ES-I3 (cell line): ENCODE measurements around the gene PPP6R3.
"Not testable (repeated sequence)": the region's sequence is repeated elsewhere in the genome, so short reads cannot be mapped to it uniquely, and the experiment has no call there.

ENCODE experiments used
- H3K36me3 ChIP-seq: 2 replicates; pipeline ENCODE4 v1.6.1; 2013; ENCODE audit warnings: mild to moderate bottlenecking, low read length, control low read depth, moderate library complexity; ENCODE audit not compliant: insufficient read depth
- H3K4me1 ChIP-seq: 2 replicates; pipeline ENCODE4 v1.6.1; 2013; ENCODE audit warnings: mild to moderate bottlenecking, control low read depth, low read length; ENCODE audit not compliant: insufficient read depth
- H3K9ac ChIP-seq: 2 replicates; pipeline ENCODE4 v1.6.1; 2013; ENCODE audit warnings: low read depth, mild to moderate bottlenecking, low read length, moderate library complexity
- H3K9me3 ChIP-seq: 2 replicates; pipeline ENCODE4 v1.6.1; 2013; ENCODE audit warnings: mild to moderate bottlenecking, low read length, moderate library complexity; ENCODE audit not compliant: control insufficient read depth, insufficient read depth

The PPP6R3 gene

GRCh38 chr11:68632802-68633201, 172.2 kb downstream of the PPP6R3 start:
- Histone ChIP-seq H3K36me3 (no peaks in the 10 kb centered on the region), H3K4me1 (peaks cover 6% of the 10 kb centered on the region; the same call in 1 of the 2 replicates), H3K9ac (no peak overlapping the region), H3K9me3 (no peaks in the 10 kb centered on the region)

GRCh38 chr11:68634606-68635005, 174.1 kb downstream of the PPP6R3 start:
- not testable (repeated sequence) for H3K9me3 ChIP-seq, H3K9ac ChIP-seq, H3K4me1 ChIP-seq, H3K36me3 ChIP-seq

GRCh38 chr11:68635172-68635571, 174.6 kb downstream of the PPP6R3 start:
- not testable (repeated sequence) for H3K9ac ChIP-seq, H3K36me3 ChIP-seq, H3K9me3 ChIP-seq, H3K4me1 ChIP-seq

DNA sequence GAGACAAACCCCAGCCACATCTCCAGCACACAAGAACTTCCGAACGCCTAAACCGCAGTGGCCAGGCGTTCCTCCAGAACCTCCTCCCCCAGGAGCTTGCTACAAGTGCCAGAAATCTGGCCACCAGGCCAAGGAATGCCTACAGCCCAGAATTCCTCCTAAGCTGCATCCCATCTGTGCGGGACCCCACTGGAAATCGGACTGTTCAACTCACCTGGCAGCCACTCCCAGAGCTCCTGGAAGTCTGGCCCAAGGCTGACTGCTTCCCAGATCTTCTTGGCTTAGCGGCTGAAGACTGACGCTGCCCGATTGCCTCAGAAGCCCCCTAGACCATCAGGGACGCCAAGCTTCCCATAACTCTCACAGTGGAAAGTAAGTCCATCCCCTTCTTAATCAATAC, 175.3 kb downstream of the PPP6R3 start:
- H3K9me3 ChIP-seq, H3K36me3 ChIP-seq, H3K9ac ChIP-seq, H3K4me1 ChIP-seq: not testable (repeated sequence)

- not testable (repeated sequence) for H3K9me3 ChIP-seq, H3K36me3 ChIP-seq, H3K4me1 ChIP-seq, H3K9ac ChIP-seq
Observed at GRCh38 chr11:68639322-68639721, 178.8 kb downstream of the PPP6R3 start.

DNA sequence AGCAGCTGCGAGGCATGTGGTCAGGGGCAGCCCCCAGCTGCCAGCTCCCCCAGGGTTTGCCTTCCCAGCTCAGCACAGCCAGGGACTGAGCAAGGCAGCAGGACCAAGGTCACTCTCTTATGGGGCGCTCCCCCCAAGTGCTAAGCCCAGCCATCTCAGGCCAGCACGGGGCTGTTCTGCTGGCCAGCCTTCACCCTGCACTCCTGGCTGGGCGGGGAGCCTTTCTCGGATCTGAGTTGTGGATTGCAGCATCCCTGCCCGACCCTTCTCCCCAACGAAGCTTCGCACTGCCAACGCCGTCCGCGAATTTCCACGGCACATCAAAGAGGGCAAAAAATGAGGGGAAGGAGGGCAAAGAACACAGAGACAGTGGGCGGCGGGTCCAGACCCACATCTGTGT, 181.3 kb downstream of the PPP6R3 start:
- Histone ChIP-seq H3K4me1 (no peaks in the 10 kb centered on the region), H3K9ac (no peak overlapping the region), H3K9me3 (peaks cover 15% of the 10 kb centered on the region), H3K36me3 (no peaks in the 10 kb centered on the region)

GRCh38 chr11:68643585-68643984, 183.0 kb downstream of the PPP6R3 start:
- Histone ChIP-seq H3K4me1 (no peaks in the 10 kb centered on the region), H3K9me3 (peaks cover 15% of the 10 kb centered on the region), H3K36me3 (no peaks in the 10 kb centered on the region), H3K9ac (no peak overlapping the region)

DNA sequence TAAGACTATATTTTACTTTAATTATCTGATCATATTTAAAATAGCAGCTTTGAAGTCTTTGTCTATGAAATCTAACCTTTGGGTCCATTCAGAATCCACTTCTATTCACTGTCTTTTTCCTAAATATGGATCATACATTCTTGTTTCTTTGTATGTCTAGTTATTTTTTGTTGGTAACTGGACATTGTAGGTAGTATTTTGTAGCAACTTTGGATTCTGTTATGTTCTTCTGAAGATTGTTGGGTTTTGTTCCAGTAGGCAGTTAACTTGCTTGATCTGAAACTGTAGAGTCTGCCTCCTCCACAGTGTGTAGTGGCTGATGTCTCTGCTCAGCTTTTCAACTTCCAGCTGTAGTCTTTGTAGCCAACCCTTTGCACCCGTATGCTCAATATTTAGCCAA, 186.3 kb downstream of the PPP6R3 start:
- no peak overlapping the region for H3K9ac ChIP-seq
- H3K4me1 ChIP-seq: peaks cover 3% of the 10 kb centered on the region; the same call in 1 of the 2 replicates
- peaks cover 15% of the 10 kb centered on the region for H3K9me3 ChIP-seq
- no peaks in the 10 kb centered on the region for H3K36me3 ChIP-seq

- peaks cover 10% of the 10 kb centered on the region for H3K9me3 ChIP-seq
- H3K4me1 ChIP-seq: peaks cover 4% of the 10 kb centered on the region; the same call in 1 of the 2 replicates
- H3K9ac ChIP-seq: no peak overlapping the region
- no peaks in the 10 kb centered on the region for H3K36me3 ChIP-seq
Observed at GRCh38 chr11:68649851-68650555, 189.5 kb downstream of the PPP6R3 start.

DNA sequence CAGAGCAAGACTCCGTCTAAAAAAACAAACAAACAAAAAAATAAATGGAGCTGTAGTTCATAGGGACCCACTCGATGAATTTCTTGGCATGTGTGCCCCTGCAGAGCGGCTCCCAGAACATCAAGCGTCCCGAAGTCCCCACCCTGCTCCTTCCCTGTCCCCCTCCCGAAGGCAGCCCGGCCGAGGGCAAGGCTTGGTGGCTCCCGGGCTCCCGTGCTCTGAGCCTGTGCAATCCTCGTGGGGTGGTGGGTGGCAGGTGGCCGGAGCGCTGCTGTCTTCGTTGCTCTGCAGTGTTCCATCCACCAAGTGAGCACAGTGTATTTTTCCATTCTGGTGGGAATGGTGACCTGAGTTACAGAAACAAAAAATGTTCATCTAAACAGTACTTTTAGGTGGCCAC, 190.2 kb downstream of the PPP6R3 start:
- Histone ChIP-seq H3K36me3 (no peaks in the 10 kb centered on the region), H3K4me1 (peaks cover 4% of the 10 kb centered on the region; the same call in 1 of the 2 replicates), H3K9me3 (peaks cover 8% of the 10 kb centered on the region), H3K9ac (no peak overlapping the region)

DNA sequence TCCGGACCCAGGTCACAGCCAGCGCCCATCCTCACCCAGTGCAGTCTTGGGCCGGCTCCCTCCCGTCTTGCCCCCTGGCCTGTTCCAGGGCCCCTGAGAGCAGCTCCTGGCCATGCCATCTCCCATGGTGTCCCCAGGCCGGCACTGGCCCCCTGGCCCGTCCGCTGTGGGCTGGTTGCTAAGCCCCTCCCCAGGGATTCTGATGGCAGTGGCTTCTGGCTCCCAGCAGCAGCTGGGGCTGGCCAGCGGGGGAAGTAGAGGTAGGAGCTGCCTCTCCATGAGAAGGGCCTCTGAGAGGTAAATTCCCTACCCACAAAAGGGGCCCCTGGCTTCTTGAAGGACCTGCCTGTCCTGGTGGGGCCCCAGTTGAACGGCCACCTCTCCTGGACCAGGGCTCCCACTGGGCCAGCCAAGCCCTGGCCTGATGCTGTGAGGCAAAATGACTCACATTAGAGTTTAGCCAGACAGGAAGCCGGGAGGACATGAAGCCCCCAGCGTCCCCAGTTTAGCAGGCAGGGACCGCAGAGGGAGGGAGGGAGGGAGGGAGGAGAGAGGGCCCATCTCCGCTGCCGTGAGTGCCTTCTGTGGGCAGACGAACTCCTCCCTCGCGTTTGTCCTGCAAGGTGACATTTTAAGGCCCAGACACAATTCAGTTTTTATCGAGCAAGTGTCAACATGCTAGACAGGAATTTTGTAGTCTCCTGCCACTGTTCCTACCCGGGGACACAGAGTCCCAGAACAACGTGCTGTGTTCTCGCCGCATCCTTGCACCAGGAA, 190.8 kb downstream of the PPP6R3 start:
- Histone ChIP-seq H3K4me1 (peaks cover 4% of the 10 kb centered on the region; the same call in 1 of the 2 replicates), H3K9ac (no peak overlapping the region), H3K36me3 (no peaks in the 10 kb centered on the region), H3K9me3 (peaks cover 2% of the 10 kb centered on the region; the same call in 1 of the 2 replicates)

DNA sequence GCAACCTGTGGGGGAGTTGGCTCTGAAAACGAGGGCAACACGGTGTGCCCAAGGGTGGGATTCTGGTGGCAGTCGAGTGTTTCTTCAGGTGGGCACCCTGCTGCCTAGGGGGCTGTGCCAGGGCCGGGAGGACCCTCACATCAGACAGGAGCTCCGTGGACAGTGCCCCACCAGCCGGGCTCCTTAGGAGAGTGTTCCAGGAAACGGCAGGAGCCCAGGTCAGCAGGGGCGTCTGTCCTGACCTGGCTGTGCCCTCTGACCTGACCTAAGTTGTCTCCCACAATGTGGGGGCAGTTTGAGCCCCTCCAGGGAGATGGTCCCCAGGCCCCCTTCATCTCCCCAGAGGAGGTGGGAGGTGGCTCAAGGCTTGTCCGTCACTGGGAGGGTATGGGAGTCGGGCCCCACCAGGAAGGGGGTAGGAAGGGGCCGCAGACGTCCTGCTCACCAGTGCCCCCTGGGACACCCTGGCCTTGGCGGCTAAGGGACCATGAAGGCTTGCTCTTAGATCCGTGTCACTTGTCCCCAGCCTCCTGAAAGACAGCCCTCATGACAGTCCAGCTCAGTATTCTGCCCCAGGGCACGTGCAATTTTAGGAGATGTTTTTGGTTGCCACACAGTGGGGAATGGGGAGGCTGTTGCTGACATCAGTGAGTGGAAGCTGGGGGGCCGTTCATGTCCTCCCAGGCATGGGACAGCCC, 191.6 kb downstream of the PPP6R3 start:
- Histone ChIP-seq H3K9ac (no peak overlapping the region), H3K9me3 (no peaks in the 10 kb centered on the region; the same call in 1 of the 2 replicates), H3K4me1 (peaks cover 4% of the 10 kb centered on the region; the same call in 1 of the 2 replicates), H3K36me3 (no peaks in the 10 kb centered on the region)

DNA sequence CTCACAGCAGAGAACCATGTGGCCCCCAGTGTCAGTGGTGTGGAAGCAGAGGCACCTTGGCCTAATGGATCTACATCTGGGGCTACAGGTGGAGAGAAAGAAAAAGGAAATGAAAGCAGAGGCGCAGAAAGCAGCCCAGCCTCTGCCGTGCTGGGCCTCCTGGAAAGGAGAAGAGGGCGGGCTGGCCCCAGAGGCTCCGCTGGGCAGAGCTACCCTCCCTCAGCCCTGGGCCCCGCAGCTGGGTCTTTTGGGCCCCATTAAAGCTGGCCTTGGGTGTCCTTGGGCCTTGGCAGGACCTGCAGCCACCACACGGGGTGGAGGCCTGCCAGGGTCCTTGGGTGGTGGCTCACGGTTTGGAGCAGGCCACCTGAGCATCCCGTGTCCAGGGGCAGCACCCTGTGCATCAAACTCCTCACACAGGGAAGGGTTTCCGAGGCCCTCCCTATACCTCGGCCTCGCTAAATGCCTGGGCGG, 192.2 kb downstream of the PPP6R3 start:
- Histone ChIP-seq H3K36me3 (no peaks in the 10 kb centered on the region), H3K4me1 (peaks cover 4% of the 10 kb centered on the region; the same call in 1 of the 2 replicates), H3K9ac (no peak overlapping the region), H3K9me3 (no peaks in the 10 kb centered on the region; the same call in 1 of the 2 replicates)
